ENCODE results near the gene LIX1.
A peak's percentile ranks its signal among the peaks of the same experiment; 100 is the strongest.

LIX1 gene

GRCh38 chr5:97183100-97183929, 40.9 kb upstream of the LIX1 start, which contains the start of gene RIOK2 (continued):
- no peak for TF ChIP-seq ZBTB7A (tag by site-specific recombination; IDR thresholded peaks at IDR 0.05; ENCODE audit: low read depth)
- TF ChIP-seq ZNF555 (tag by site-specific recombination; conservative IDR thresholded peaks at IDR 0.05) = no peak
- TF ChIP-seq ZNF114 (tag by site-specific recombination; IDR thresholded peaks at IDR 0.05) = no peak
- no peak for TF ChIP-seq ZBTB49 (tag by site-specific recombination; IDR thresholded peaks at IDR 0.05; ENCODE audit: low read depth)
- TF ChIP-seq FEZF1 (tag by site-specific recombination; IDR thresholded peaks at IDR 0.05) = no peak
- TF ChIP-seq ZNF335 (tag by site-specific recombination; conservative IDR thresholded peaks at IDR 0.05) = peak; percentile 82
- TF ChIP-seq ZNF266 (tag by site-specific recombination; IDR thresholded peaks at IDR 0.05; ENCODE audit: low read depth) = no peak
- TF ChIP-seq ZNF510 (tag by site-specific recombination; IDR thresholded peaks at IDR 0.05; ENCODE audit: insufficient replicate concordance) = no peak
- no peak for TF ChIP-seq ZNF658 (tag by site-specific recombination; IDR thresholded peaks at IDR 0.05)
- TF ChIP-seq ZNF610 (tag by site-specific recombination; IDR thresholded peaks at IDR 0.05; ENCODE audit: borderline replicate concordance) = 0 out of 2 replicates have a peak, but pooled peaks have one; percentile 48
- peak; percentile 96 for TF ChIP-seq ZNF366 (tag by site-specific recombination; conservative IDR thresholded peaks at IDR 0.05)
- no peak; the same call in 1 of the 2 replicates for TF ChIP-seq ZNF629 (tag by site-specific recombination; IDR thresholded peaks at IDR 0.05)
- no peak for TF ChIP-seq ZNF132 (tag by site-specific recombination; IDR thresholded peaks at IDR 0.05; ENCODE audit: borderline replicate concordance)
- no peak for TF ChIP-seq ZNF837 (tag by site-specific recombination; IDR thresholded peaks at IDR 0.05)
- peak; percentile 61; the same call in 1 of the 2 replicates for TF ChIP-seq PRDM1 (tag by site-specific recombination; IDR thresholded peaks at IDR 0.05)
- no peak for TF ChIP-seq CTCF (tag by site-specific recombination; IDR thresholded peaks at IDR 0.05)
- TF ChIP-seq KLF17 (tag by site-specific recombination; IDR thresholded peaks at IDR 0.05) = 0 out of 2 replicates have a peak, but pooled peaks have one; percentile 42
- TF ChIP-seq KLF7 (tag by site-specific recombination; IDR thresholded peaks at IDR 0.05; ENCODE audit: borderline replicate concordance) = no peak
- no peak for TF ChIP-seq ZNF398 (tag by site-specific recombination; IDR thresholded peaks at IDR 0.05)
- TF ChIP-seq ZNF561 (tag by site-specific recombination; IDR thresholded peaks at IDR 0.05; ENCODE audit: borderline replicate concordance) = peak; percentile 69
- TF ChIP-seq ZBTB26 (tag by site-specific recombination; optimal IDR thresholded peaks at IDR 0.05) = peak; percentile 62
- no peak for TF ChIP-seq ZNF514 (tag by site-specific recombination; IDR thresholded peaks at IDR 0.05)
- TF ChIP-seq KLF8 (tag by site-specific recombination; IDR thresholded peaks at IDR 0.05) = no peak
- peak; percentile 16; the same call in 1 of the 2 replicates for TF ChIP-seq ZNF843 (tag by site-specific recombination; IDR thresholded peaks at IDR 0.05)
- no peak for TF ChIP-seq ZEB2 (tag by site-specific recombination; IDR thresholded peaks at IDR 0.05)
- TF ChIP-seq ZNF24 (tag by site-specific recombination; IDR thresholded peaks at IDR 0.05) = no peak
- peak; percentile 83 for TF ChIP-seq ZXDB (tag by site-specific recombination; IDR thresholded peaks at IDR 0.05)
- TF ChIP-seq OVOL3 (tag by site-specific recombination; IDR thresholded peaks at IDR 0.05) = no peak
- TF ChIP-seq ZNF777 (tag by site-specific recombination; IDR thresholded peaks at IDR 0.05; ENCODE audit: borderline replicate concordance) = peak; percentile 24; the same call in 1 of the 2 replicates
- TF ChIP-seq BCL11B (tag by site-specific recombination; IDR thresholded peaks at IDR 0.05; ENCODE audit: low read depth) = no peak
- TF ChIP-seq MYNN (tag by site-specific recombination; IDR thresholded peaks at IDR 0.05; ENCODE audit: borderline replicate concordance) = no peak
- no peak for TF ChIP-seq GLI2 (tag by site-specific recombination; IDR thresholded peaks at IDR 0.05; ENCODE audit: borderline replicate concordance, low read depth)
